ENCODE results near the gene AUTS2.

AUTS2 gene

DNA sequence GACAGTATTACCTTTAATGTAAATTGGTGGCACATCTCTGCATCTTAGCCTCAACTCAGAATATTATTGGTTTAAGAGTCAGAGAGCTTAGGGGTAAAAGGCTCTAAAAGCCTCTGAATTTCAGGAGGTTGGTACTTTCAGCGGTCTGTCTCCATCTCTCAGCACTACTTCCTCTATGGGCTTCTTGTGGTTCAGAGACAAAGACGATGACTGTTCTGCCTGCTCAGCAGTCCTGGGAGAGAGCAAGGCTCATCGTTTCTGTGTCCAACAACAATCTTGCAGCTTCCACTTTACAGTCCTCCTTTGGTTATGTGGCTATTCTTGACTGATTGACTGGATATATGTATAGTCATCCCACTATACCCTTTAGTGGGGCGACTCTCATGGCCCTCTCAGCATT lies 394.7 kb downstream of the AUTS2 start:
- DNase-seq (ENCODE audit: low read depth), result no peak

DNA sequence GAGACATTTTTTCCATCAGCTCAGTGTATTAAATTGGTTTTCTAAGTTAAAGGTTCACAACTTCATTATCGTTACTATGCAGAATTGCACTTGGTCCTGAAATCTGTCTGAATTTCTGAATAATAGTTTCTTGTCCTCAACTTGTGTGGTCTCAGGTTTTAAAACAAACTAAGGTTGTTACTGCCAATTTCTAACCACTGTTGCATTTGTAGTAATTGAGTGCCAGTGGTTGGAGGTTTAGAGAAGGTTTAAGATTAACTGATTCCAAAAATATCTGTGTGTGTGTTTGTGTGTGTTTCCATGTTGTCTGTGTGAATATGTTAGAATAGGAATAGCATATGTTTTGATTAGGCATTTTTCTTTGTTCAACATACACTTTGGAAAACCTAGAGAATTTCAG lies 395.9 kb downstream of the AUTS2 start:
- DNase-seq (ENCODE audit: low read depth), result no peak

DNA sequence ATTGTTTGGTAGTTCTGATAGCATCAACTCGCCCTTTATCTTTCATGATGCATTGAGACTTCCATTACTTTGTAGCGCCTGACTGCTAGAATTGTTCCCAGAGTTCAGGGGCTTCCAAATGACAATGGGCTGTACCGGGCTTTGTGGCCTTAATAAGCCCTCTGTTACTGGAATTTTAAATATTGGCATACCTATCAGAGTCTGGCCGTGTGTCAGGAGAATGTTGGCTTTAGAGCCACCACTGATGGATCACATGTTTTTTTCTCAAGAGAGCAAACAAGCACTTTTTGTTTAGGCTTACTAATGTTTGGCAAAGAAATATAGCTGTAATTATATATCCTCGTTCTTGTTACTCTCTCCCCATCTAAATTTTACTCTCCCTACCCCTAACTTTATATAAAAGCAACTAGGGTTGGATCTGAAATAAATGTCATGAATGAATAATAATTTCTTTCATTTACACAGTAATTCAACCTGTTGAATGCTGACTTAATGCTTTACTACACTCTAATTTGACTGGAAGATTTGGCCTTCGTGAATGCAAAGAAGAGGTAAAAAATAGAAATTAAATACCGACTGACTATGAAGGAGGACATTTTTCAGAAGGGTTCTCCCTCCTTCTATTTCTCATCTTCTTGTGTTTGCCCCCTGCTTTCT lies 396.7 kb downstream of the AUTS2 start:
- DNase-seq (ENCODE audit: low read depth), result no peak

DNA sequence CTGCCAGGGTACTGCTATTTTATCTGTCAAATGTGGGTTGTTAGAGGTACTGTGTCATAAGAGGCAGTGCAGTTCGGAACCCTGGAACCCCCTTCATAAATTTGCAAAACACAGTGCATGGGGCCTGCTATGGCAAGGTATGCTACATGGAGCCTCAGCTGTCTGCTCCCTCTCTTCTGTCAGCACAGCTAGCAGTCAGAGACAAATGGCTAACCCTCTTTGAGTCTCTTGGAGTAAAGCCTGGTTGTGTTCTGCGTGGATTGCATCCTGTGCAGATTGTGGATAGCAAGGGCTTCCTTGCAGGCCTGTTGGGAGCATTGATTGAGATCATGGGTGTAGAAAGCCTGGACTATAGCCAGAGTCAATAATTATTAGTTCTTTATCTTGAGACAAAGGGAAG lies 397.8 kb downstream of the AUTS2 start:
- DNase-seq (ENCODE audit: low read depth), result no peak

DNA sequence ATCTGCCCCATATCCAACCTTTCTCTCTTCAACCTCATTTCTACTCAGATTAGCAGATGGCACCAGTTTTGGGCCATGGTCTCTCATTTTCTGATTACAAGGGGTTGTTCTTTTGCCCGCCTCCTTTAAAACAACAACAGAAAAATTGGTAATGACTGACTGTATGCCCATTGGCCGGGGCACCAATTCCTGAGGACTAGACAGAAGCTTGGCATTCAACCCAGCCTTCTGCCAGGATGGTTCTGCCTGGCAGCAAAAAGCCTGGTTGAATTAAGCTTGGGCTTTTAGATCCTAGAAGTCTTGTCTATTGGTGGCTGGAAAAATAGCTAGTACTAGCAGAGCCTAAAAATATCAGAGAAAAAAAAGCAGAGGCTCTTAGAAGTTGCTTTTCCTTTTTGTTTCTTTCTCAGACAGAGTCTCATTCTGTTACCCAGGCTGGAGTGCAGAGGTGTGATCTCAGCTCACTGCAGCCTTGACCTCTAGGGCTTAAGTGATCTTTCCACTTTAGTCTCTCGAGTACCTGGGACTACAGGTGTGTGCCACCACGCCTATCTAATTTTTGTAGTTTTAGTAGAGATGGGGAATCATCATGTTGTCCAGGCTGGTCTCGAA lies 402.6 kb downstream of the AUTS2 start:
- no peak for DNase-seq (ENCODE audit: low read depth)

DNA sequence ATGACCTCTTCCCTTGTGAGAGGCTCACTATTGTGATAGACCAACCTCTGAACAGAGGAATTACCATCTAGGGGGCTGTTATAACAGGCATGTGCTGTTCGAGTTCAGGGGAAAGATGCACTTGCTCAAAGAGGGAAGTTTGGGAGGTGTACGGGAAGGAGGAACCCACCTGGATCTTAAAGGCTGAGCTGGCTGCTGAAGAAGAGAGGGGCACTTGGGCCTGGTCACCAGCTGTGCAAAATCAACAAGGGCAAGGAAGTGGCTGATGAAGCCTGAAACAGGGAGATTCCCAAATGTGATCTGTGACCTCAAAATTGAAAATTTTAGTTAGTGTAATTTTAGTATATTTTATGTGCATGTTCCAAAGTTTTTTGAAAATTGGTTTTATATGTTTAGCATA lies 407.2 kb downstream of the AUTS2 start:
- no peak for DNase-seq (ENCODE audit: low read depth)

DNA sequence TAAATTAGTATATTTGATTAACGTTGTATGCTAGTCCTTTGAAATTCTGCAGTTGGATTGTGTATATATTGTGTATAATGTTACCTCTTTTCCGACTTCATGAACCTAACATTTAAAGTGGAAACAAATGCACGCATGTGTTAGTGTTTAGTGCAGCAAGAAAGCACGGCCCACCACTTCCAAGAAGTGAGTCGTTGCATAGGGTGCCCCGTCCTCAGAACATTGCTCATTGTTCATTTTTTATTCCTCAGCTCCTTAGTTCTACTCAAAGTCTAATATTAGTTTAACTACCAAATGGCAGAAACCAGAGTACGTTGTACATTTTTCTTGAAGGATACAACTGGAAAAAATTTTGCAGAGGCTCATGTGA lies 407.6 kb downstream of the AUTS2 start:
- no peak for DNase-seq (ENCODE audit: low read depth)

DNA sequence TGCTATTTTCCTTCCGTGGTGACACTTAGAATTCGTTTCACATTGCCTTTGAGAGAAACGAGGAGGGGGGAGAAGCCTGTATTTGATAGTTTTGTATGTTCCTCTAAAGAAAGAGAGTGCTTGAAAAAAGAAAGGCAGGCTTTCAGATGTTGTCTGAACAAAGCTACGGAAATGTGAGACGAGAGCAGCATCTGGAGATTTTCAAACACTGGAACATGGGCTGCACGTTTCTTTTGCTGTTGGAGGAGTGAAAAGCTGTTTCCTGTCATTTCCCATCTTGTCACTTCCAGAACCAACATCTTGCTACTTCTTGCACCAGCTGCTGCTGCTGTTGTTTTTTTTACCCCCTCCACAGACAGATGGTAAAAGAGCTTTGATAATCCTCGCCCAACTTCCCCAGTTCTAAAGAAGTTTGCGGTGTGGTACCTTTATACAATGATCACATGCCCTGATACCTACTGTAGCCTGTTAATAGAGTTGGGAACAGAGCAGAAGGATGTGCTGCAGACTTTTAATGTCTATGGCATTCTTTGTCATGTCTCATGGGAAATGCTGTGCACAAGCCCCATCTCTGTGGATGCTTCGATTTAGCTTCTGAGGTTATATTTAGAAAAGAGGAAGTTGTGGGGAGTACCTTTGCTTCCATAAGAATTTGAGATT lies 408.1 kb downstream of the AUTS2 start:
- no peak for DNase-seq (ENCODE audit: low read depth)

DNA sequence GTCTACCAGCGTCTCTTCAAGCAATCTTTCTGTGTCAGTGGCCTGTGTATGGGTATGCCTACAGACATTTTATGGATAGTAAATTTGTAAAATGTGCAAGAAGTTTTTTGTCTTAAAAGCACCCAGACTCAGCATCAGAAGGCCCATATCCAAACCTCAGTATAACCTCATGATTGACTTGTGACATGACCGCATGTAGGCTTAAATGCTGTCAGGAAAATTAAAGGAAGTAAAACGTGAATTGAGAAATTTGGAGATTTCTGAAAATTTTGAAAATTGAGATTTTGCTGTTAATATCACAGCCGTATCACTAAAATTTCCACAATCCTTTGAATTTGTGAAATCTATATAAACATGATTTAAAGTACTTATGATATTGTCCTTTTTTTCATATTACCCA lies 410.2 kb downstream of the AUTS2 start:
- no peak for DNase-seq (ENCODE audit: low read depth)

DNA sequence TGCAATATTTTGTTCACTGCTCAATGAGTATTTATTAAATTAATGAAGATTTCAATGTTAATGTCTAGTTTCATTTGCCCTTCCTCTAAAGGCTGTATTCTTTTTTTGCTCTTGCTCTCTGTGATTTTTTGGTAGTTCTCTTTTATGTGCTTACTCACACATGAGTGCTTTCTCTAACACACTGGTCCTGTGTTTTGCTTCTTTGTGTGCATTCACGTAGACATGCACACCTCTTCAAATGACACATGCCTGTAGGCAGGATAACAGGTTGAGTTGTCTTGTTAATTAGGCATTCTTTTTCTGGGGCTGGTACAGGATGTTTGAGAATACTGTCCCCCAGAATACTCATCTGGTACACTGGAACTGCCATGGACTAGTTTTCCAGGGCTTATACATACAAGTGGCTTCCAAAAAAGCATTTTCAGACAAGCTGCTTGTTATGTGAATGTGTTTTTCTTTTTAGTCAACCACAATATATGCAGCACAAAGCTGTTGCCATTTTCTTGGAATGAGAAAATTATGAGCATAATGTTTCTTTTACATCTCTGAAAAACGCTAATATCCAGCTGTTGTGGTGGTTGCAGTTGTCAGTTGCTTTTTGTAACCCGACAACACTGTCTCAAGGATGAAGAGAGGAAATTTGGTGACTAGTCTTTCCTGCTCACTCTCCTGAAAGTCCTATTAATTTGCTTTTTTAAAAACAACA lies 416.4 kb downstream of the AUTS2 start:
- DNase-seq (ENCODE audit: low read depth), result no peak

DNA sequence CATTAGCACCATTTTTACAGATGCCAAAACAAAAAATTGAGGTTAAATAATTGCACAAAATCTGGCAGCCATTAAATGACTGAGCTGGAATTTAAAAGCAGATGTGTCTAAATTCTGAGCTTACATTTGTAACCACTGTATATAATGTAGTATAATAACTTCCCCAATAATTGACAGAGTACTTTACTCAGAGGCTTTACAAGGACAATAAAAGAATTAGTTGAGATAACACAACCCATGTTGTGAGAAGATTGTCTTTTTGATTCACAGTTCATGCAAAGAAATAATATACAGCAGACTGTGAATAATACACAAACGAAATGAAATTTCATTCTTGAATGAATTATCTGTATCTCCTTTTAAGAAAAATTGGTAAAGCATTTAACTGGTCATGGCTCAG lies 417.1 kb downstream of the AUTS2 start:
- no peak for DNase-seq (ENCODE audit: low read depth)

DNA sequence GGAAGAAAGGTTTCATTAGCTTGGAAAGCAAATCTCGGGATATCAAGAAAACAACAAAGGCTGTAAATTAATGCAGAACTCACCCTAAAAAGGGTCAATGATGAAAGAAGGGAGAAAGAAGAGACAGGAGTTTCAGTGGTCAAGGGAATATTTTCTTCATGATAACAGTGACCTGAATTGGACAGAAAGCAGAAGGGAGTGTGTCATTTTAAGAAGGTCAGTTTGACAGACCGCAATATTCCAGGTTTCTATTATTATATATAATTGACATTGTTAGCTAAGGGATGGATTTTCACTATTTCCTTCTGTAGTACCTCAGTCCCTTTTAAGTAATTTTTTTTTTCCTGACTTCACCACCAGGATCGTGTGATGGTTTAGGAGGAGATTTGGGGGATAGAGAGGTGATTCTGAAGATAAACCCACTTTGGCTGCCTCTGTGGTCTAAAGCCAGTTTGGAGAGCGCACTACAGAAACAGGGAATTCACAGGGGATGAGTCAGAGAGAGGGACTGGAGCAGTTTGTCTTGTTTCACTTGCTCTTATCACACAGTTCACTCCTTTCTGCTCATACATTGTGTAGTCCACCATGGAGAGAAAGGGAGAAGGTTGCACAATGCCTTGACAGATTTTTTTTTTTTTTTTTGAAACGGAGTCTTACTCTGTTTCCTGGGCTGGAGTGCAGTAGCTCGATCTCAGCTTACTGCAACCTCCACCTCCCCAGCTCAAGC lies 417.9 kb downstream of the AUTS2 start:
- no peak for DNase-seq (ENCODE audit: low read depth)

DNA sequence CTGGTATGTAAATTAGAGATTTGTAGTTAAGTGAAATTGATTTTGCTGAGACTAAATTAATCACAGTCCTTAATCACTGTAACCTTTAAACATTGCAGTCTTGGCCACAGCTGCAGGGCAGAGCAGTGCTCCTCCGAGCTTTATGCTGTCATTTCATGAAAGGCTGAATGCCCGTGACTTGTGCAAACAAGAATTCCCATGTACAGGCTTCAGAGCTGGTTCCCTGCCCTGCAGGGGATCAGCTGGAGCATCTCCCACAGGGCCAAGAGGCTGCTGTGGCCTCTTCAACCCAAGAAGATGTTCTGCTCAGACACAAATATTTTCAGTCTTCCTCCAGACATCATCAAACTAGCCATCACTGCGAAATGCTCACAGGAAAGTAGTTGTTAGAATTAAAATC lies 419.1 kb downstream of the AUTS2 start:
- DNase-seq (ENCODE audit: low read depth), result no peak

DNA sequence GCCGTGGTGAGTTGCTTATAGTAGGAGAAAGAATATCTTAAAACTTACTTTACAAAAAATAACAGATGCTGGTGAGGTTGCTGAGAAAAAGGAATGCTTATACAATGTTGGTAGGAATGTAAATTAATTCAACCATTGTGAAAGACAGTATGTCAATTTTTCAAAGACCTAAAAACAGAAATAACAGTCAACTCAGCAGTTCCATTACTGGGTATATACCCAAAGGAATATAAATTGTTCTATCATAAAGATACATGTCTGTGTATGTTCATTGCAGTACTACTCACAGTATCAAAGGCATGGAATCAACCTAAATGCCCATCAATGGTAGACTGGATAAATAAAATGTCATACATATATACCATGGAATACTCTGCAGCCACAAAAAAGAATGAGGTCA lies 420.4 kb downstream of the AUTS2 start:
- no peak for DNase-seq (ENCODE audit: low read depth)

DNA sequence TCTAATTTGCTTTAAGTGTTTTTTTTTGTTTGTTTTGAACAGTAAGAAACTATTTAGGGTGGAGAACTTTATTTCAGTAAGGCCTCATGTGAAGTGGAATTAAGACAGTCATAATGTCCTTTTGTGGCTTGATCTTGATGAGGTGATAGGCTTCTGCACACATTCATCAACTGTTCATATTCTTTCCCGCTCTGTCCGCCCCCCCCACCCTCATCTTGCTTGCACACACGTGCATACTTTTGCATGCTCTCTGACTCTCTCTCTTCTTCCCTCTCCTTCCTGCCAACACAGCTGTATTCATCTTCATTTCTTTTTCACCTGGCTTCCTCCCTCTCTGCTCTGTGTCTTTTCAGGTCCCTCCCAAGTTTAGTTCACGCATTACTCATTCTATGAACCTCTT lies 429.6 kb downstream of the AUTS2 start:
- DNase-seq (ENCODE audit: low read depth), result no peak

DNA sequence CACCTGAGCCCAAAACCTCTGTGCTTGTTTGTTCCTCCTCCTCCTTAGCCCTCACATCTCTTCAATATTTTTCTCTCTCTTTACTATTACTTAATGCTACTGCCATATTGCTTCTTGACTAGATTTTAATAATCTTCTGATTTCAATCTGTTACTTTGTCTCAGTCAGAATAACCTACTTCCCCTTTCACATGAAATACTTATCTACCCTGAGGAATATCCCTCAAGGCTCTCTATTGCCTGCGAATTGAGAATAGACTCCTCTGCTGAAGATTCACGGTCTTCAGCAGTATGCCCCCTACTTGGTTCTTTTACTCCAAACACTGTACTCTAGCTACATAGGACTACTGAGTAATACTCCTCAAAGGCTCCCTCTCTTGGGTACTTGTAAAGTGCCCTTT lies 430.3 kb downstream of the AUTS2 start:
- DNase-seq (ENCODE audit: low read depth), result no peak

DNA sequence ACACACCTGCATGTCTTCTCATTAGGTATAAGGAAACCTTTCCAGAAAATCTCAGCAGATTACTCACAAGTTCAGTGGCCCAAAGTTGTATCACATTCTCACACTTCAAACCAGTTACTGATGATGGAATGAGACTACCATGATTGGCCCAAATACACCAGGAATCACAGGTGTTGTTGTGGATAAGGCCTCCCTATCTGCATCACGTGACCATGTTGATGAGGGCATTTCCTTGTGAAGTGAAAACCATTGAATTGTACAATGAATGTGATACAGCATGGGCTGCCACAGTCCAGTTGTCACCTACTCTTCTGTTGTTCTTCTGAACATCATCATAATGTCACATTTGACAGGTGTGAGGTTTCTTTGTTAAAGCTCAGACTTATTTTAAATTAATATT lies 431.7 kb downstream of the AUTS2 start:
- DNase-seq (ENCODE audit: low read depth), result no peak

DNA sequence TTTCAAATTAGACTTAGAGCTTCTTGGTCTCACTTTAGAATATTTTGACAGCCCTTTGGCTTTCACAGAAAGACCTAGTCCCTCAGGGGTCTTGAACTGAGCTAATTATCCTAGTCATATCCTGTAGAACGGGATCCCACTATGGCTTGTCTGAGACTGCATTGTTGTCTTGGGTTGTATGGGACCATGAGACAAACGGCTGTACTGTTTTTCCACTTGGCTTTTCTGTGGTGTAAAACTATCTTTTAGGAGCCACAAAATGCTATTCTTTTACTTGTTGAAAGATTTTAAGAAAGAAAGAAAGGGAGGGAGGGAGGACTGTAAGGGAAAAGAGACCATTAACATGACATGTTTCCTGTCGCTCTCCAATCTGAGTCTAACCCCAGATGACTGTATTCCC lies 432.5 kb downstream of the AUTS2 start:
- DNase-seq (ENCODE audit: low read depth), result no peak

DNA sequence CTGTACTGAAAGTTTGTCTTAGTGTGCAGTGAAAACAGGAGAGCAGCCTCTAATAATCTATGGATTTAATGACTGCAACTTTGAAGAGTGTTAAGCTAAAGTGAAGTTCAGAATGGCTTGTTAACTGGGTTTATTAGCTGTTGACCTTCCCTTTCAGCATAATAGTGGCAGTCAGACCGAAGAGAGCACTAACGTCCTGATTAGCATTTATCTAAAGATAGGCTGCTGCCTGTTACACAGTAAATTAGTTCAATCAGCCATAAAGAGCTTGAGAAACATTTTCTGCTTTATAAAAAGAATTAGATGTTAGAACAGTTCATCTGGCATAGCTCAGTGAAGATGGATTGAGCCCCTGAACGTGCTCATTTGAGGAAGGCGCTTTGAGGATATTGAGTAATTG lies 433.0 kb downstream of the AUTS2 start:
- DNase-seq (ENCODE audit: low read depth), result no peak

DNA sequence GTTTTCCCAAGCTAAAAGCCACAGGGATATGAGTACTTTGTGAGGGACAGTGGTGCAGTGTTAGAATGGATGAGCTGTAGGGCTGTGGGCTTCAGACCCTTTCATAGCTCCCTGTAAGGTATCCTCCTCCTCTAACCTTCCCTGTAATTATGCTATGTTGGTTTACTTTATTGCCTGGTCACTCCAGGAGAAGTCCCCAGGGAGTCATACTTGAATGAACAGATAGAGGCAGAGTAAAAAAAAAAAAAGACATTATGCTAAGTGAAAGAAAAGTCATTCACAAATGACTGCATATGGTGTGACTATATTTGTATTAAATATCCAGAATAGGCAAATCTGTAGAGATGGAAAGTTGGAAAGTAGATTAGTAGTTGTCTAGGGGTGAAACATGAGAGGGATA lies 434.4 kb downstream of the AUTS2 start:
- DNase-seq (ENCODE audit: low read depth), result no peak

DNA sequence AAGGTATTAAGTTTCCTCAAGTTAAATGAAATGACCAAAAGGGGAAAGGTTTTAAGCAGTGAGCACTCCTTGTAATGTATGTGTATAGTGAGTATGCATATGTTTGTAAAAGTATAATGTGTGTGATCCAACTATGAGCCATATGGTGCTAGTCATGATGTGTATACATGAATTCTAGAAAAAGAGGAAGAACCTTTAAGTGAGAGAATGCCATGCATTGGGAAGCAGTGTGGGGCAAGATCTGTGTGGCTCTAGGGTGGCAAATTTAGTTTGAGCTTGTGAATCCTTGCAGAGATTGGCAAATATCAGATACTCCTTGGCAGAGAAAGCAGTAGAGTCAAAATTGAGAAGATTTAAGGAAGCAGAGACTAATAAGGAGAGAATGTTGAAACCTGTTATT lies 435.0 kb downstream of the AUTS2 start:
- DNase-seq (ENCODE audit: low read depth), result no peak

DNA sequence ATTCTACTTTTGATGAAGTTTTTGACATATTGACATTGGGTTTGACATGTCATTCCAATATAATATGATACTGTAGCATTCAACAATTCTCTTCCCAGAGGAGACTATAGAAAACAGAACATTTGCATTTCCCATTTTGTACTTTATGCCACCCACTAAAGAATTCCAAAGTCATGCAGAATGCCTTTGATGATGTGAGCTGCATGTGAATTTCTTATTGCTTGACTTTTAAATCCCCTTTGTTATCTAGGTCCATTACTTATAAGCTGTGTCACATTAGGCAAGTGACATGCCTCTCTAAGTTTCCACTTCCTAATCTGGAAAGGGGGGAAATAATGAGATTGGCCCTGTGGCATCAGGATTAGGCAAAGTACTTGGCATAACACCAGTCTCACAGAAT lies 436.7 kb downstream of the AUTS2 start:
- DNase-seq (ENCODE audit: low read depth), result no peak

DNA sequence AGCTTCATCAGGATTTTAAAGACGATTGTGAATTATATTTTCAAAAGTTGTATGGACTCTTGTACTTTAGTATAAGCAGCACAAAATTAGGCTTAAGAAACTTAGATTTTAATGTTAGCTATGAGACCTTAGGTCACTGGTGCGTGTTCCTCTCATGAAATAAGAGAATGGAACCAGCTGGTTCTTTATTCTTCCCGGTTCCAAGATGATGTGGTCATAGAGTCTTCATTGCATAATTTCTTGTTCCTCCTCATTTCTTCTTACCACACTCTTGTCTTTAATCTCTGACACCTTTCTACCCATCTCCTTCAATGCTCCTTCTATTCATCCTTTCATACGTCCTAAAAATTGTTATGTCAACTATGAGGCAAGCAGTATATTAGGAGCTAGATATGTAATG lies 437.2 kb downstream of the AUTS2 start:
- DNase-seq (ENCODE audit: low read depth), result no peak
